Activated gamma-delta T cell (primary cell): ENCODE data around the gene KIAA0825.

ENCODE experiments used
- DNase-seq: peaks from one replicate; lab custom pipeline; 2025; lab: John Stamatoyannopoulos, UW

KIAA0825 gene

DNA sequence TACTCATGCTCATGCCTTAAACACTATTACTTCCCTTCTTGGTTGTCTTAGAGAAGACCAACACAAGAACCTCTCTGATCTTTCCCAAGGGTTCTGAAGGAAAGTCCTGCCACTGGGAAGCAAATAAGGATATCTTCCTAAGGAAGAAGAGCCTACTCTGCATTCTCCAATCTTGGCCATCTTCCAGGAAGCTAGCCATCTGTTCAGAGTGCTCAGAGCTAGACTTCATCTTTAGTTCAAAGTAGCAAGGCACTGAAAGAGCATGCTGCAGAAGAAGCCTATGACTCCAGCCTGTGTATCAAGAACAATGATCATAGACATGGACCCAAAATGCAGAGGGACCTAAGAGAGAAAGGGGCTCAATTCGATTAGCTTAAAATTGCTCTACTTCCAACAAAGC is 114.7 kb downstream of the KIAA0825 start:
- DNase-seq: no peak

DNA sequence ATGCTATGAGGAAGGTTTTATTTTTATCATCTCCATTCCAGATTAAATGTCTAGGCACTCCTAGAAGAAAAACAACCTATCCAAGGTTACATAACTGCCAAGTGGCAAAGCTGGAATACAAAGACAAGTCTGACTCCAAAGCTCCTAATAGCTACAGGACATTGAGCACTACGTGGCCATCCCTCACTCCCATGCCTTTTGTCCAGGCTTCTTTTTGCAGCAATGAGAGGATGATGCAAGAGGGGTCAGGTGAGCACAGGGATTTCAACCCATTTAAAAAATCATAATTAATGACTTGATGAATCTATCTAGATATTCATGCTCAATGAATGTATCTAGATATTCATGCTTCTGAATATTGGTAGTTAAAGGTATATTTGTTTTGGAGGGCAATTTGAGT is 117.0 kb downstream of the KIAA0825 start:
- DNase-seq: no peak

DNA sequence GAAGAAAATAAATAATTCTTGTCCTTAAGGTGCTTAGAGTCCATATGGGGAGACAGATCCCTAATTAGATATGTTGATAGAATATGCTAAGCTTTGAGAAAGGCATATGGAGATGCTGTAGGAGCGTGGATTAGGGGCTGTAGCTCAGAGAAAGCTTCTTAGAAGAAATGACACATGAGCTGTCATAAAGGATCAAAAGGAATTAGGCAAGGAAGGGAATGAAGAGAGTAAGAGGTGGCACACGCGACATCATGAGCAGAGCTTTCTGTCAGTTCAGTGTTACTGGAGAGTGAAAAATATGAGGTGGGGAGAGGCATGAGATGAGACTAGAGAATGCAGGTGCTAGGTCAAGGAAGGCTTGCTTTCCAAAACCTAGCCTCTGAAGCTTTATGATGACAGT is 118.6 kb downstream of the KIAA0825 start:
- no peak for DNase-seq

DNA sequence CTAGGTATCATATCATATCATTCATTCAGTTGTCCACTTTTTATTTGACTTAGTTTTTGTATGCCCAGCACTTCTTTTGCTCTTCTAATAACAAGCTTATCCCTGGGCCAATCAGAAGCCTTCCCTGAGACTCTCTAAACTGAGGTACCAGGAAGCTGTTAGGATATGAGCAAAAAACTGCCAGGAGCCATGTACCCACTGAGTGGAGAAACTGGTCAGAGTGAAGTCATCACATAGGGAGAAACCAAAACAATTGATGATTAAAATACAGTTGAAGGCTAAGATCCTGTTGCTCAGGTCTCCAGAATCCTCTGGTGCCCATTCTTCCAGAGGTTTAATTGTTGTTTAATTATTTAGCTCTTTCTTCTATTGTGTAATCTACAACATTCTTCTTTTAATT is 120.2 kb downstream of the KIAA0825 start:
- no peak for DNase-seq

DNA sequence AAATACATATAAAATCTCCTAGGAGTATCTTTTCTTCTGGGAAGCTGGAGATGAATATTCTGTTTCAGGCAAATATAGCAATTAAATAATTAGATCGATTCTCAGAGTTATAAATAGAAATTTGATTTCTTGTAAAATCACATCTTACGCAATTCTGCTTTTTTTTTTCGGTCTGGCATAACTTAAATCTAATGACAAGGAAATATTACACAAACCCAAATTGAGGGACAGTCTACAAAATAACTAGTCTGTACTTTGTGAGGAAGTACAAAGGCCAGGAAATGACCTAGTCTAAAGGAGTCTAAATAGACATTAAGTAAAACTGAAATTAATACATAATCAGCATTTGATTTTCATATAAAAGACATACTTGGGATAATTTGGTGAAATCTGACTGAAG is 133.3 kb downstream of the KIAA0825 start:
- DNase-seq: no peak

DNA sequence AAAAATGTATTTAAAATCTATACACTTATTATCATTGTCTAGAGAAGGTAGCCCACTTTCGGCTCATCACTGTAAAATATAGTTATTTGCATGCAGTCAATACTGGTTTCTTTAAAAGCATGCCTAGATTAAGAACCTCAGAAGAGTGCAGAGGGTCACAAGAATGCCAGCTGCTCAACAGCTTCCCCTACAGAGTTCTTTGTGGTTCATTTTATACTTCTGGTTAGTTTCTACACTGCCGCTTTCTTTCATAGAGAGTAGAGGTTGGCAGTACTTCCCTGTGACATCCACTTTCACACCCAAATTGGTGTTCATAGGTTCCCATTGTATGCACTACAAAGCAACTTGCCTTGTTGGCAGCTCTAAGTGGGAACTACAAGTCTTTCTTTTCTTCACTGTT is 137.3 kb downstream of the KIAA0825 start:
- no peak for DNase-seq

DNA sequence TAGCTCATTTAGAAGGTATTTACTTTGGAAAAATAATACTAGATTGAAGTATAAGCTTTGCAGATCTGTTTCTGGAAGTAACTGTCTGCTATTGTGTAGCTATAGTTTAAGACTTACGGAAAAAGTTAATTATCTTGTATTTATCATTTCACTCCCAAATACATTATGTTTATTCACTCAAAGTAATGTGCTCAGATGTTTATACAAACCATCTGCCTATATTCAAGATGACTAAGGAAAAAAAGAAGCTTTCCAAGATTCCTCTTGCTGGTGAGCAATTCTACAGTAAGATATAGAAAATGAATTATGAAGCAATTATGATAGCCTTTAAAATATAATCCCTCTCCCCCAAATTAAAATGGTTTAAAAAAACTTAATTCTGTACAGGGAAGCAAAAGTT is 137.9 kb downstream of the KIAA0825 start:
- no peak for DNase-seq

DNA sequence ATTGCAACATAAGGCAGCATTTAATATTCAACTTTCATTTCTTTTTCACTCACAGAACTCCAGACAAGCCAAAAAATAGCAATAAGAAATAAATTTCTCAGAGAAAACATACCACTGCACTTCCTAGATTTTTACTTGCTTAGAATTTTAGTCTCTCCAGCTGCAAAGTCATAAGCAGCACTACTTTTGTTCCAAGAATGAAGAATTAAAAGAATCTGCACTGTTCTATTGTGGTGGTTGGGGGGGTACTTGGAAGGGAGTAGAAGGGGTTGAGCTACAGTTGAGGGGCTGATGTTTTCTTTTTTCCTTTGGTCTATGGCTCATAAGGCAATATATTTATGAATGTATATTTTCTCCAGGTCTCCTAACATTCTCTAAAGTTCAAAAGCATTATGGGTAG is 144.5 kb downstream of the KIAA0825 start:
- DNase-seq: no peak

DNA sequence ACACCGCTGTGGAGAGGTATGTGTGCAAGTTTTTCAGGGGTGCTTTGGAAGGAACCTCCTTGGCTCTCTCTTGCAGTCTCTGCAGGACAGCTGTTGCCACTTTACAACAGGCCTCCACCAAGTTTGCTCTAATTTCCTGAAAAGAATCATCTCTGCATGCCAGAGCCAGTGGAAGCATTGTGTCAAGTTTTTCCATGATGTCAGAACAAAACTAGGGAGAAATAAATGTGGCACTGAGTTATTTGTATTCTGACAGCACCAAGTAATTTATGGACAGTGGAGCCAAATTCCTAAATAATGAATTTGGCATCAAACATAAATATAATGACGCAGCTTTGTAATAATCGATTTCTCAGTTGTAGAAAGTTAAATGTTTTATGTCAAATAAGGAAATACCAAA is 146.9 kb downstream of the KIAA0825 start:
- DNase-seq: no peak

DNA sequence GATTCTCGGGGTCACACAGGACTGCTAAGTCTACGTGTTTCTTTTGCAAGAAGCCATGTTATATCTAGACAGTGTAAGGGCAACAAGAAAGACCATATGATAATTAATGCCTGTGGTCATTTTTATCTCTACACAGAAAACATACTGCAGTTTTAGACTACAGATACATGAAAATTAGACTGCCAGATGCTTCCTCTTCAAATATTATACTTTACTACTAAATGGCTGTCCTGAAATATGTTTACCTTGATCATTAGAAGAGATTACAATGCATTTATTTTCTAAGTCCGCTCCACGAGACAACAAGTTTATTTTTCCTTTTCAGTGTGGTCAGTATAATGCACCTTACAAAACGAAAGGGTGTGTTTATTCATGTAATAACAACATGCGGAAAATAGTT is 147.6 kb downstream of the KIAA0825 start:
- DNase-seq: no peak

DNA sequence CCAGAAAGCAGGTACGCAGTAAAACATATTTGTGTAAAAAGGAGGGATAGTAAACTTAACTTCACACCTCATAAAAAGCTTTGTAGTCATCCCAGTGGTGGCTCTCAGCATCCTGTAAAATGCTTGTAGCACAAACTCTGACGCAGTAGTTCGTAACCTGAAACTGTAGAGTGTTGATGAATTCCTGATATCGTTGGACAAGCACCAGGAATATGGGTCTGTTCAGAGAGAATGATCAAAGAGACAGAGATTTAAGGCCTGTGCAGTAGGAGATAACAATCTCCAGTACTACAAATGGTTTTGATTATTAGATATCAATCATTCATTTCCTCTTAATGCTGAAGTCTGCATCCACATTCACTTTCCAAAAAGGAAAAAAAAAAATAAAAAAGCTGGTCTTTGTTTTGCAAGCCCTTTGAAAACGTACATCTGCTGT is 148.5 kb downstream of the KIAA0825 start:
- DNase-seq: no peak

DNA sequence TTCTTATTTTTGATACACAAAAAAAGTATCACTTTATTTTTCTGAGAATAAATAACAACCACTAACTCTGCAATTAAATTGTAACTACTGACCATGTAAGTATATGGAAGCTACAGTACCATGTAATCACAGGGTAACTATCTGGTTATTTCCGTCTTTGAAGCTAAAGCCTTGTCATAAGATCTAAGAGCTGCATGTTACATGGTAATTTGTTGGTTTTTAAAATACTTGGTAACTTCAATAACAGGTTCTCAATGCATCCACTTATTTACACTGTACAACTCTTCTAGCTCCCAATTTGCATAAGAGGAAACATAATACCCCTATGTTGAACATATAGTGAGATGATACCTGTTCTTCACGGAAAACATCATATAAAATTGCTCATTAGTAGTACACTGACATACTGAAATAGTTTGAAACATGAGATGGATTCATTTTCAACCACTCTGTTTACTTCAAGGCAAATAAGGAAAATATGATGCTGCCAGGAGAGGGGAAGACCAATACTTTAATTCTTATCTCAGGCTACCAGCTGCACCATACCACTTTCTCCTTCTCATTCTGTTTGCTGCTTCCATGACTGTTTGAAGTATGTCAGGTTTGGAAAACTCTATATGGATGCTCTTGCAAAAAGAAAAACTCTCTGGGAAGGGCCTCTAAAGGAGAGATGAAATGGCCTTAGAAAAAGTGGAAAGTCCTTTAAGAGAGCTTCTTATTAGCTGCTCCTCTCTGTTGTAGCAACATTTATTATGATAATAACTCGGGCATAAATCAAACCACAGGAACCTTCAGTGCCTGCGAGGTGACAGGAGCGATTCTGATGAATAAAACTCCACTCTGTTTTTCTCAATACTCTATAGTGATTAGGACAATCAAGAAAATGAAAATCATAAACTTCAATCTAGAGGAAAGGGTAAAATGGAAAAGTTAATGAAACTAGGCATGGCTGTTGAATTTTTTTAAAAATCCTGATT is 150.2 kb downstream of the KIAA0825 start:
- no peak for DNase-seq

DNA sequence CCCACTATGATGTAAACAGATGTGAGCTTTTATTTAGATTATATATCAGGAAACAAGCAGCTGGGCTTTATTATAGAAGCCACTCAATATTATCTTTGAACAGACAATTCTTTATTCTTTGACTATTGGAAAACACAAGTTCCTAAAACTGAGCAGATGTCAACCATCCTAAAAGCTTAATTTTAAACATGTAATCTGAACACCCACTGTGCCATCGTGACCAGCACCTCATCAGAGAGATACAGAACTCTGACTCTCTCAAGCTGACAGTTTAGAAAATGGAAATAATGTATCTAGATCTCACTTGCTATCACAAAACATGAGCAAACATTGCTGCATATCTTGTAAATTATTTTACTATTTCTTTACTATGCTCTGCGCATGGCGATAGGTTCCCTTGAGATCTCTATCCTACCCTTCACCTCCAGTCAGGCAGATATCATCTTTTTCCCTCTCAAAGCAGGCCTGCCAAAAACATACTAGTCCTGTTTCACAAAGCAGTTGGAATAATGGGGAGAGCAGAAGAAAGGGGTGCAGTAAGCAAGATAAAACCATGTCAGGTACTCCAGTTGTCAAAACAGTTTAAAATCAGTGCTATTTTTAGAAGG is 151.0 kb downstream of the KIAA0825 start:
- DNase-seq: no peak

DNA sequence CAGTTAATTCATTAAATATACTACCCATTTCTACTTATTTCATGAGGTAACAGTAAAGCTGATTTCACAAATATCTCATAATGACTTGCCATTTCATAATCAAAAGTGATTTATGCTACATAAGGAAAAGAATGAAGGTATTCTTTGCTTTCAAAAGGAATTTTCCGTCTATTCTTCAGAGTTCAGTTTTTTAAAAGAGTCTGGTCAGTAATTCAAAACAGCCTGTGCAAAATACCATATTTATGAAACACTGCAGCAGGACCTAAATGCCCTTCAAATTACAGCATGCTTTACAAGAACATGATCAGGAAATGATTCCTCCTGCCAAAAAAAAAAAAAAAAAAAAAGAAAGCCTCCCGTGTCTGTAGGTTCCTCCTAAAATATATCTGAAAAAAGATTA is 154.7 kb downstream of the KIAA0825 start:
- no peak for DNase-seq

DNA sequence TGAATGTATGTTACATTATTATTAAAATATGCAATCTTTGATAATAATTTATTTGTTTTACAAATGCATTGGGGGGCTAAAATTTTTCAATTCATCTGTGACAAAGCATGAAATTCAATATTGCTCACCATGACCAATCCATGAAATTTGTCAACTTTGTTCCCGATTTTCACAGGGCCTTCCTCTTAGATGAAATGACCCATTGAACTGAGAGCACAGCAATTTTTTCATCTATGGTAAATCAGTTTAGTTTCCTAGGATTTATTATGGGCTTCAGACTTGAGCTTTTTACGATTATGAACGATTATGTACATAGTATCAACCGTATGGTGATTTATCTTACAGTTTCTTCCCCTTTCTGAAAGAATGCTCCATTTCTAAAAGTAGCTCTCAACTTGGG is 157.3 kb downstream of the KIAA0825 start:
- no peak for DNase-seq

DNA sequence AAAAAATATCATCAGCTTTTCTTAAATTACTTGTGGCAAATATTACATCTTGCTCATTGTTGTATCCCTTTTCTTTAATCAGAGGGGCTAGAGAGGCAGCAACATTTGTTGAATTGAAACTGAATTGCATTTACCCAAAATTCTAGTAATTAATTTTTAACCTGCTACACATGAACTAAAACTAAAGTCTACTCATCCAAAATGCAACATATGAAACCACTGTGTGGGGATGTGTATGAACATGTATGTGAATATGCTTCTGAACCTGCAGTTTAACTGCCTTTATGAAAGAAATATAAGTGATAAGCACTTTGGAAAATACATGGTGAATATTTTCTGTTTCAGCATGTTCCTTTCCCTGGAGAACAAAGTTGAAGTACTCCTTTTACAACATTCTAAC is 158.5 kb downstream of the KIAA0825 start:
- no peak for DNase-seq

DNA sequence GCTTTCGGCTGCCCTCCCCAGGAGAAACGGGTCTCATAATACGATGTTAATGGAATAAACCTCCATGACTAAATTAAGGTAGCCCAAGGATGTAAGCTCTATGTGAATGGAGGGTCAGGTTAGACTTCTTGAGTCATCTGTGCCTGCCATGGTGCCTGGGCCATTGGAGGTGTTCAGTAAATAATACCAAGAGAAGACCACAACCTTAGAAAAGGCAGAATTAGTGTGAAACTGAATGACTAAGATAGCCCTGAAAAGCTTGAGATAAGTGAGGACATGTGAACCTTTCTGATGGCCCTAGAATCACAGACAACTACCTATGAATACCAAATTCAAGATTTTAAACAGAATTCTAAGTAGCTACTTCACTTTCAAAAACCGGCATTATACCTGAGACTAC is 160.6 kb downstream of the KIAA0825 start:
- no peak for DNase-seq

DNA sequence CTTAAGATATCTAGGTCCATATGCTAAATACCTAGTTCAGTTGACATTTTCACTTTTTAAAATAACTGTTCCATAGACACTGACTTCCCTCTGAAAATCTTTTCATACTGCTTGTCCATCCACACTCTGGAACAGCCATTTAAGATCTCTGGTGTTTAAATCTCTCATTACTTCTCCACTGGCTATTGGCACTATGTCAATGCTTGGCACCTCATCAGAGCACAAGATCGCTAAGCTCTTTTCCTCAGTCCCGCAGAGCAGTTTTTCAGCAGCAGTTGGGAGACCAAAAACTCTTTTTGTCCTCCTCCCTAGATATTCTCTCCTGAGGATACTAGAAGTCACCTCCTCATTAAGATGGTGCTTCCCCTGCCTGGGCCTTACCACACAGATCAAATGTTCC is 172.7 kb downstream of the KIAA0825 start:
- DNase-seq: no peak

DNA sequence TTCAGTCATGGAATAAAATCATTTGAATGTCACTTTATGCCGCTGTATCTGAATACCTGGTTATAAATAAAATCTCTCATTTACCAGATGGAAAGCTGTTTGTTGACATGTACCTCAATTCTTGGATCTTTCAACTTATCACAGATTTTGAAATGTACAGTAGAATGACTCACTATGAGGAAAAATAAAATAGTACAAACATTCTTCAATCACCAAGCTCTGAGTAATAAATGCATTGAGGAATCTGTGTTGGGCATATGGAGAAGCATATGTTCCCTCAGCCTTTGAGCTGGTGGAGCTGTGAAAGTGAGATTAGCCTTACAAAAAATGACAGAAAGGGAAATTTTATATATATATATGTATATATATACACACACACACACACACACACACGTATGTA is 175.4 kb downstream of the KIAA0825 start:
- DNase-seq: no peak

DNA sequence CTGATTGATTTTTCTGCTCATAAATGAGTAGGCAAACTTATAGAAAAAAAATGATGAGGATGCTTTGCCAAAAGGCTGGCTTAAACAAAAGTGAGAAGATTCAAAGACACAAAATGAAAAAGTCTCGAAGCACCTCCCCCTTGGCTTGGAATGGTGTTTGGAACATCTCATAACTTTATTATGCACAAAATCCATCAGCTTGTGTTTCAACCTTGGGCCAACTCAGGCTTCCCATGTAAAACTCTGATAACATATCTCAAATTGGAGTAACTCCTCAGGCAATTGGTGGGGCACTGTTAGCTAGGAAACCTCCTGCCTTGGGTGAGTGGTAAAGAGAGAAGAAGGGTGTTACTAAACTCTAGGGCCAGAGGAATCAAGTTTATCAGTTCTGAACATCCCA is 176.3 kb downstream of the KIAA0825 start:
- DNase-seq: no peak

DNA sequence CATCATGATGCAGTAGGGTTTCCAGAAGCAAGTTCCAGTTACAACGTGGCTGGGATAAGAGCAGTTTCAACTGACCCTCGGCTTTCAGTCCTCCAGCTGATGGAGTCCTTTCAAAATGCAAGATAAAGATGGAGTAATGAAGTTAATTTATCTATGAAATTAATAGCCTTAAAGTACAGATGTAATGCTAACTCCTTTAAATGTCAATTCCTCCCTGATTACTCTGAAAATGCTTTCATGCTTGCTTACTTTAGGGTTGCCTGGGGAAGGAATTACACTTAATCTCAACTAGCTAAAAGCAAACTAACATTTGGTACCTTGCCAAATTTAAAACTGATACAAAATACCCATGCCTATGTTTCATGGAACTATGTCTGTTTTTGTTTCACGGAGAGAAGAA is 178.4 kb downstream of the KIAA0825 start:
- no peak for DNase-seq

DNA sequence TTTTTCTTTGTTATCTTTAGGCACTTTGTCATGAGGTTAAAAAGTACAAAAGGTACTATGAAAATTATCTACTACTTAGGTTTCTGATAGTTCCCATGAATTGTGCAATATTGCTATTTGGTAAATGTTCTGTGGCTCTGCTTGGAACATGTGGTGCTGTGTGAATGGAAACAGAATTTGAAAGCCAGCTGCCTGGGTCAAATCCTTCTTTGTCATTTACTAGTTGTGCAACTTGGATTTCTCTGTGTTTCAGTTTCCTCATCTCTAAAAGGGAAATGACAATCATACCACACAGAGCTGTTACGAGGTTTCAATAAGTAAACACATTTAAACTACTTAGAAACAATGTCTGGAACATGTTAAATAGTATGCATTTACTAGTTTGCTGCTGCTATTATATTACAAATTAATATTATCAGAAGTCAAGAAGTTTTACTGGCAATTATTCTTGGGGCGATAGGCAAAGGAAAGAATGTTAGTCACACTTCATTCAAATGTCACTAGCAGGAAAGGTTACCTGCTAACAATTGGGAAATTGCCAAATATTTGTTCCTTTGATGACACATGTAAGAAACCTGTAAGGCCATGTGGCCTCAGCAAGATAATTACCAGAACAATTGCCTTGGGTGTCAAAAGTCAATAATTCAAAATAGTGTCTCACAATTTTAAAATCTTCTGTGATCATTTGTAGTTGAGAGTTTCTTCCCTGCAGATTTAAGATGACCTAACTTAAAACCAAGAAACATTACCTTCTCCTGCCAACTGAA is 184.8 kb downstream of the KIAA0825 start:
- no peak for DNase-seq

DNA sequence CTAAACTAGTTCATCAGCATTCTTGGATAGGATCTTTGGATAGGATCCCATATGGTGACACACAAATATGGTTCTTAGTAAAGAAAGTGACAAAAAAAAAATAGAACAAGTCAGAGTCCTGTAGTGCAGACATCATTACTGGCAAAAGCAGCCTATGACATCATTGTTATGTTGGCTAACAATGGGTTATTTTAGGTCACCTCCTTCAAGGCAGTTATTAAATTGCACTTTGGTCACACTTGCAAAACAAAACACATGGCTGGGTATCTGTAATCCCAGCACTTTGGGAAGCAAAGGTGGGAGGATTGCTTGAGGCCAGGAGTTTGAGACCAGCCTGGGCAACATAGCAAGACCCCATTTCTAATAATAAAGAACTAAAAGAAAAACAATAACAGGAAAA is 185.9 kb downstream of the KIAA0825 start:
- no peak for DNase-seq
